C4-2B (cell line): ENCODE data around the gene LDAF1.

ENCODE experiments used
- CTCF ChIP-seq: fragments of 450-650 bp; conservative IDR thresholded peaks from 2 replicates; pipeline ENCODE4 v1.5.1; 2017; ENCODE audit warnings: mild to moderate bottlenecking
- ZFX ChIP-seq: fragments of 450-650 bp; IDR thresholded peaks from 2 replicates; pipeline ENCODE4 v1.6.1; 2017

GRCh38 chr16:21175397-21175796 is 16.9 kb downstream of the LDAF1 start:
- no peak for TF ChIP-seq CTCF
- no peak for TF ChIP-seq ZFX
